HG03025 (cell line): ENCODE results near the gene RASGRF2.

Experiments used
- ATAC-seq: cut with Tn5 transposase; IDR thresholded peaks from one replicate; pipeline ENCODE4 v1.9.1; 2021; ENCODE audit warnings: mild to moderate bottlenecking, moderate library complexity; ENCODE audit not compliant: unreplicated experiment, low FRiP score

The RASGRF2 gene

GRCh38 chr5:81226286-81226685 is 266.1 kb downstream of the RASGRF2 start:
- ATAC-seq, result no peak

- no peak for ATAC-seq
Observed at GRCh38 chr5:81226949-81227348, 266.8 kb downstream of the RASGRF2 start.

- no peak for ATAC-seq
Observed at GRCh38 chr5:81228084-81228483, 267.9 kb downstream of the RASGRF2 start.

GRCh38 chr5:81230416-81230815 is 270.3 kb downstream of the RASGRF2 start:
- no peak for ATAC-seq

GRCh38 chr5:81232464-81233079 is 272.4 kb downstream of the RASGRF2 start:
- no peak for ATAC-seq

GRCh38 chr5:81233080-81233634 is 273.0 kb downstream of the RASGRF2 start, which contains the start of gene CKMT2:
Gene CKMT2, plus strand, starts transcription at chr5:81233322. Its CDS starts 17,811 bp downstream, at chr5:81251133.
- no peak for ATAC-seq

- ATAC-seq, result no peak
Observed at GRCh38 chr5:81234299-81234698, 274.1 kb downstream of the RASGRF2 start.

GRCh38 chr5:81234801-81235200 is 274.6 kb downstream of the RASGRF2 start:
- ATAC-seq, result no peak

- no peak for ATAC-seq
Observed at GRCh38 chr5:81235287-81236072, 275.3 kb downstream of the RASGRF2 start.

- no peak for ATAC-seq
Observed at GRCh38 chr5:81238460-81238859, 278.3 kb downstream of the RASGRF2 start.

GRCh38 chr5:81239613-81240012 is 279.4 kb downstream of the RASGRF2 start:
- ATAC-seq, result no peak

GRCh38 chr5:81241001-81241400 is 280.8 kb downstream of the RASGRF2 start:
- no peak for ATAC-seq

- no peak for ATAC-seq
Observed at GRCh38 chr5:81241961-81242648, 281.9 kb downstream of the RASGRF2 start.

- ATAC-seq, result no peak
Observed at GRCh38 chr5:81242906-81243436, 282.8 kb downstream of the RASGRF2 start.

GRCh38 chr5:81244451-81244850 is 284.3 kb downstream of the RASGRF2 start:
- ATAC-seq, result no peak

GRCh38 chr5:81245871-81246235 is 285.7 kb downstream of the RASGRF2 start:
- no peak for ATAC-seq

- no peak for ATAC-seq
Observed at GRCh38 chr5:81246697-81247096, 286.5 kb downstream of the RASGRF2 start.

- ATAC-seq, result no peak
Observed at GRCh38 chr5:81247441-81247972, 287.3 kb downstream of the RASGRF2 start.

GRCh38 chr5:81249240-81249639 is 289.1 kb downstream of the RASGRF2 start:
- no peak for ATAC-seq

GRCh38 chr5:81250004-81250403 is 289.8 kb downstream of the RASGRF2 start:
- no peak for ATAC-seq

- no peak for ATAC-seq
Observed at GRCh38 chr5:81251922-81252321, 291.8 kb downstream of the RASGRF2 start.
